Esophagus squamous epithelium (tissue), 5 donors: ENCODE results near the gene ARFGAP1. TPM values are rescaled to one million over a fixed set of nuclear protein-coding genes. Genes with fewer than 3 reads are reported as not detected.

Experiments
- DNase-seq: peaks from one replicate; lab custom pipeline; 2025; lab: John Stamatoyannopoulos, UW
- H3K27ac ChIP-seq, 4 donors: fragments of 200-600 bp; sonication (generic); one replicate each; pipeline ENCODE4 v1.5.1; 2016 to 2019; ENCODE audit warnings: mild to moderate bottlenecking in 1 of 4
- H3K27me3 ChIP-seq, 4 donors: fragments of 200-600 bp; sonication (generic); 1 replicate in 3 of 4; 2 replicates in 1 of 4; pipeline versions ENCODE4 v1.5.1 to v1.6.0; 2017 to 2021; ENCODE audit warnings: antibody characterized with exemption in 1 of 4
- H3K36me3 ChIP-seq, 3 donors: fragments of 200-600 bp; sonication (generic); one replicate each; pipeline ENCODE4 v1.5.1; 2016 to 2019
- H3K4me1 ChIP-seq, 3 donors: fragments of 200-600 bp; sonication (generic); one replicate each; pipeline ENCODE4 v1.5.1; 2017 to 2019
- H3K4me3 ChIP-seq, 4 donors: fragments of 200-600 bp; sonication (generic); 1 replicate in 3 of 4; 2 replicates in 1 of 4; pipeline ENCODE4 v1.5.1; 2016 to 2019; ENCODE audit warnings: mild to moderate bottlenecking in 2 of 4, moderate library complexity in 1 of 4
- H3K9me3 ChIP-seq, 3 donors: fragments of 200-600 bp; sonication (generic); one replicate each; pipeline ENCODE4 v1.5.1; 2016 to 2019
- POLR2A ChIP-seq, 4 donors: fragments of 450-650 bp; IDR thresholded peaks; one replicate each; pipeline ENCODE4 v1.6.1; 2017; ENCODE audit warnings: antibody characterized with exemption in 4 of 4, mild to moderate bottlenecking in 4 of 4, moderate library complexity in 3 of 4
- WGBS, 2 donors: methylation state at CpG; one replicate each; pipeline ENCODE4 v1.1.5; 2018; 5-methylcytosine and 5-hydroxymethylcytosine counted together
- intact Hi-C: fragments of 100-400 bp; cut with DNase I; formaldehyde crosslinking; loops from one replicate; pipeline ENCODE4 v1.15.0; 2022
- total RNA-seq, 4 donors: library from RNA; depleted of rRNA; stranded (reverse); fragments of >200 nt; gene quantifications; one replicate each; pipeline ENCODE4 v1.1.0, GENCODE V29; 2016
- TF ChIP-seq, protein P1 (sequence below), 6 experiments: fragments of 450-650 bp in 4 of 6; fragments of 200-600 bp in 2 of 6; sonication (generic) in 2 of 6; IDR thresholded peaks; one replicate each; pipeline ENCODE4 v1.5.1; 2016 to 2019; ENCODE audit warnings: antibody characterized with exemption in 6 of 6, mild to moderate bottlenecking in 4 of 6, moderate library complexity in 4 of 6
- donor health status: DM: yes; HTN: yes; CAD: no.

ARFGAP1 gene
- total RNA-seq, 4 donors from 2014 or later = 18.4 to 37.4 (median 30.7) TPM

DNA sequence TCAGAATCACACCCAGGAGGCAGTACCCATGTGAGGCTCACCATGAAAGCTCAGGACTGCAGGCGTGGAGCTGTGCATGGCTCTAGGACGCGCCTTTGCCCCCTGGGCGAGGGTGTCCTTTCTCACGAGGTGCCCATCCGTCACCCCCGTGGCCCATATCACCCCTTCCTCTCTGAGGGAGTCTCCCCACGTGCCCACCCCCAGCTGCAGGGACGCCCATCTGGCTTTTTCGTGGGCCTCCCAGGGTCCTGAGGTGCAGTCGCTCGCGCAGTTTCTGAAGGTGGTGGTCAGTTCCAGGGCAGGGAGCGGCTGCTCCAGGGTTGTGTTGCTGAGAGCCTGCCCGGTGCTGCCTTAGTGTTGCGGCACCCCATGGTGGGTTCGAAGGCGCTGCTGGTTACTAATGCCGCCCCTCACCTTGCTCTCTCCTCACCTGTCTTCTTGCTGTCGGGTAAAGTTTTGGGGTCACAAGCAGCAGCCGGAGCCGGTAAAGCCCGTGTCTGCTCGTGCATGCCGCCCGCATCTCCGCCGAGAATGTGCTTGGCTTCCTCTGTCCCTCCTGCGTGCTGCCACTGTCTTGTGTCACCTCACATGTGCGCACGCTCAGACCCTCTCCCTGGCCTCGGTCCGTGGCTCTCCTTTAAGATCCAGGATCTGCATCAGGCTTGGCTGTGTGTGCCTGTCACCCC, 10.9 kb downstream of the ARFGAP1 start:
- no peaks in the 10 kb centered on the region for H3K27me3 ChIP-seq
- 87 to 97% methylated on average over 17 to 22 of the region's 33 CpGs for WGBS, 2 donors
- DNase-seq = no peak
- intact Hi-C loops = no loop called here
- peaks cover 37 to 100% (median 47%) of the 10 kb centered on the region in 3 donors for H3K36me3 ChIP-seq
- H3K27ac ChIP-seq = no peak overlapping the region
- H3K4me1 ChIP-seq = no peaks in the 10 kb centered on the region
- no peak overlapping the region for H3K4me3 ChIP-seq
- no peaks in the 10 kb centered on the region for H3K9me3 ChIP-seq
- no peak for TF ChIP-seq POLR2A (IDR thresholded peaks at IDR 0.05)
- TF ChIP-seq, protein P1, sequence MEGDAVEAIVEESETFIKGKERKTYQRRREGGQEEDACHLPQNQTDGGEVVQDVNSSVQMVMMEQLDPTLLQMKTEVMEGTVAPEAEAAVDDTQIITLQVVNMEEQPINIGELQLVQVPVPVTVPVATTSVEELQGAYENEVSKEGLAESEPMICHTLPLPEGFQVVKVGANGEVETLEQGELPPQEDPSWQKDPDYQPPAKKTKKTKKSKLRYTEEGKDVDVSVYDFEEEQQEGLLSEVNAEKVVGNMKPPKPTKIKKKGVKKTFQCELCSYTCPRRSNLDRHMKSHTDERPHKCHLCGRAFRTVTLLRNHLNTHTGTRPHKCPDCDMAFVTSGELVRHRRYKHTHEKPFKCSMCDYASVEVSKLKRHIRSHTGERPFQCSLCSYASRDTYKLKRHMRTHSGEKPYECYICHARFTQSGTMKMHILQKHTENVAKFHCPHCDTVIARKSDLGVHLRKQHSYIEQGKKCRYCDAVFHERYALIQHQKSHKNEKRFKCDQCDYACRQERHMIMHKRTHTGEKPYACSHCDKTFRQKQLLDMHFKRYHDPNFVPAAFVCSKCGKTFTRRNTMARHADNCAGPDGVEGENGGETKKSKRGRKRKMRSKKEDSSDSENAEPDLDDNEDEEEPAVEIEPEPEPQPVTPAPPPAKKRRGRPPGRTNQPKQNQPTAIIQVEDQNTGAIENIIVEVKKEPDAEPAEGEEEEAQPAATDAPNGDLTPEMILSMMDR (IDR thresholded peaks at IDR 0.05) = no peak

DNA sequence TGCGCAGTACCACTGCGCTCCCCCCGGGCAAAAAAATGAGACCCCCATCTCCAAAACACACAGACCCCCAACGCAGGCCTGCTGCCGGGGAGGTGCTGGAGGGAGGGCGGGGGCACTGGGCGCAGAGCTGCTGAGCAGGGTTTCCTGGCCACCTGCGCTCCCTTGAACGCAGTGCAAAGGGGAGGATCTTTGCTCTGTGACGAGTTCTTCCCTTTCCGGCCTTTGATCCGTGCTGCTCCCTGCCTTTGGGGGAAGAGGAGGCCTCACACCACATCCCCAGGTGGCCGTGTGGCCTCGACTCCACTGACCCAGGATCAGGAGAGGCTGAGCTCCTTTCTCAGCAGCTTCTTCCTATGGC, 11.4 kb downstream of the ARFGAP1 start:
- Histone ChIP-seq H3K4me1 (no peaks in the 10 kb centered on the region), H3K4me3 (peak overlapping the region in 1 of 4 donors; percentile 23), H3K9me3 (no peaks in the 10 kb centered on the region), H3K27ac (peak overlapping the region in 2 of 4 donors; percentile 7 to 39), H3K36me3 (peaks cover 33 to 100% (median 50%) of the 10 kb centered on the region in 3 donors), H3K27me3 (no peaks in the 10 kb centered on the region)
- WGBS, 2 donors = 61 to 76% methylated on average over 4 to 9 of the region's 14 CpGs
- TF ChIP-seq, protein P1 (IDR thresholded peaks at IDR 0.05) = no peak
- TF ChIP-seq POLR2A (IDR thresholded peaks at IDR 0.05) = no peak
- intact Hi-C loops = no loop called here
- no peak for DNase-seq

DNA sequence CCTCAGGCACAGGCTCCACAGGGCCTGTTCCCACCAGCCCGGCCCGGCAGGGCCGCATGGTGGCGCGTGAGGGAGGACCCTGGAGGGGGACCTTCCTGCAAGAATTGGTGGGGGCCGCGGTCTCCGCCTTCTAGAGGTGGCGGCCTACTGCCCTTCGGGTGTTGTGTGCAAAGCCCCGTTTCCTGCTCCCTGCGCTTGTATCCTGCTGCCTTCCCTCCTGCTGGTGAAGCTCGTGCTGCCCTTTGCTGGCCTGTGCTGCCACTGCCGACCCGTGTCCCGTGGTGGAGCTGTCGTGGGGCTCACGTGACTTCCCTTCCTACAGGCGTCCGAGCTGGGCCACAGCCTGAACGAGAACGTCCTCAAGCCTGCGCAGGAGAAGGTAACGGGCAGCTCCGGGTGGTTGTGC, 11.9 kb downstream of the ARFGAP1 start:
- Histone ChIP-seq H3K27ac (peak overlapping the region in 2 of 4 donors; percentile 7 to 39), H3K9me3 (no peaks in the 10 kb centered on the region), H3K36me3 (peaks cover 33 to 98% (median 46%) of the 10 kb centered on the region in 3 donors), H3K4me3 (peak overlapping the region in 1 of 4 donors; percentile 23), H3K4me1 (no peaks in the 10 kb centered on the region), H3K27me3 (no peaks in the 10 kb centered on the region)
- no peak for TF ChIP-seq POLR2A (IDR thresholded peaks at IDR 0.05)
- TF ChIP-seq, protein P1 (IDR thresholded peaks at IDR 0.05) = no peak
- intact Hi-C loops = no loop called here
- DNase-seq = no peak
- WGBS, 2 donors = 66 to 93% methylated on average over 3 to 12 of the region's 25 CpGs

DNA sequence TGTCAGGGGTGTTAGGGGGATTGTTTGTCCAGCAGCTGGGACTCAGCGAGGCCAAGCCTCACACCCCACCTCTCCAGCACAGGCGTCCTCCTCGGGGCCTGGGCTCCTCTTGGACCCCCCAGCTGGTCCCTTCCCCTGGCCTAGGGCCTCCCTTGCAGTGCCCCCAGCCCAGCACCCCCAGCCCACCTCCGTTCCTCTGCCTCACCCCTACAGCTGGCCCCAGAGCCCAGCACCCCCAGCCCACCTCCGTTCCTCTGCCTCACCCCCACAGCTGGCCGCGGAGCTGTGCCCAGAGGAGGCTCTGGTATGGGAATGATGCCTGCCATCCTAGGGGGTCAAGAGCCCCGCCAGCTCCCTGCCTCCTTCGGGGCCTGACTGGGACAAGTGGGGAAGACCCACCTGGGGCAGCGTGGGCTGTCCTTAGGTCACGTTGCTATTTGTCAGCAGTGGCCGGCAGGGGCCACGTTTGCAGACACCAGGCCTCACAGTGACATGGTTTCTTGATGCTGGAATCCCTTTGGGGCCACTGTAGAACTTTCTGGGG, 12.4 kb downstream of the ARFGAP1 start:
- TF ChIP-seq, protein P1 (IDR thresholded peaks at IDR 0.05) = no peak
- TF ChIP-seq POLR2A (IDR thresholded peaks at IDR 0.05) = no peak
- intact Hi-C loops = no loop called here
- peaks cover 33 to 93% (median 45%) of the 10 kb centered on the region in 3 donors for H3K36me3 ChIP-seq

More for the DNA sequence above, 12.4 kb downstream of the ARFGAP1 start:
- Histone ChIP-seq H3K9me3 (no peaks in the 10 kb centered on the region), H3K4me3 (no peak overlapping the region), H3K4me1 (no peaks in the 10 kb centered on the region), H3K27me3 (no peaks in the 10 kb centered on the region), H3K27ac (peak overlapping the region in 2 of 4 donors; percentile 25 to 39)
- no peak for DNase-seq
- 79 to 80% methylated on average over 3 to 7 of the region's 13 CpGs for WGBS, 2 donors
